Endothelial cell of umbilical vein (primary cell): ENCODE data around the gene OR9Q1. TPM values are rescaled to one million over a fixed set of nuclear protein-coding genes. Genes with fewer than 3 reads are reported as not detected.
A peak's percentile ranks its signal among the peaks of the same experiment; 100 is the strongest.

Experiments
- BruUV-seq: library from RNA; stranded (reverse); fragments of 400-500 nt; replicated peaks from 2 replicates; lab custom pipeline; 2021; lab: Mats Ljungman, UMichigan
- CTCF ChIA-PET: fragments of 300-600, 350-600 bp; sonication (Branson Sonifier 250); formaldehyde crosslinking; loops from one replicate; lab custom pipeline; 2021; ENCODE audit warnings: antibody characterized with exemption, inconsistent platforms; lab: Charles Lee
- POLR2A ChIA-PET: fragments of 300-600, 350-600 bp; sonication (Branson Sonifier 250); formaldehyde crosslinking; loops from one replicate; lab custom pipeline; 2021; ENCODE audit warnings: antibody characterized with exemption, inconsistent platforms; lab: Charles Lee
- DNase-seq: peaks from one replicate; pipeline ENCODE4 v3.0.0-alpha.2; 2011; ENCODE audit warnings: low read depth, low spot score
- FAIRE-seq: peaks from 2 replicates; lab custom pipeline; 2011; peaks lifted over from hg19 to GRCh38; lab: Jason Lieb, UNC
- H2AFZ ChIP-seq: 2 replicates; pipeline ENCODE4 v1.6.0; 2012; ENCODE audit warnings: low read depth, low read length, control low read depth, inconsistent platforms
- H3K27ac ChIP-seq: 2 replicates; pipeline ENCODE4 v1.5.1; 2011; ENCODE audit warnings: low read depth, mild to moderate bottlenecking, control low read depth, low read length, moderate library complexity; ENCODE audit not compliant: insufficient read depth
- H3K27me3 ChIP-seq, 2 experiments: 2 replicates each; pipeline versions ENCODE4 v1.6.0 to v1.6.1; 2011; ENCODE audit warnings: low read length in 2 of 2, mixed read lengths in 1 of 2; ENCODE audit not compliant: control insufficient read depth in 2 of 2, insufficient read depth in 2 of 2
- H3K36me3 ChIP-seq, 2 experiments: 2 replicates in 1 of 2; 3 replicates in 1 of 2; pipeline ENCODE4 v1.5.1; 2011; ENCODE audit warnings: low read length in 2 of 2, mild to moderate bottlenecking in 1 of 2, moderate library complexity in 1 of 2; ENCODE audit not compliant: control insufficient read depth in 2 of 2, insufficient read depth in 2 of 2; ENCODE audit errors: extremely low read depth in 1 of 2
- H3K4me1 ChIP-seq: 3 replicates; pipeline ENCODE4 v1.5.1; 2011; ENCODE audit warnings: mild to moderate bottlenecking, low read length; ENCODE audit not compliant: control insufficient read depth, insufficient read depth; ENCODE audit errors: extremely low read depth
- H3K4me2 ChIP-seq: 2 replicates; pipeline ENCODE4 v1.6.1; 2011; ENCODE audit warnings: low read length, control low read depth, mixed read lengths; ENCODE audit not compliant: insufficient read depth
- H3K4me3 ChIP-seq, 3 experiments: fragments of 200-600 bp in 1 of 3; sonication (generic), shearing (Covaris generic) in 1 of 3; replicated peaks in 1 of 3; 2 replicates each; pipeline ENCODE4 v1.5.1; 2011 to 2016; ENCODE audit warnings: control low read depth in 3 of 3, low read length in 3 of 3, mild to moderate bottlenecking in 2 of 3, inconsistent platforms in 1 of 3, low read depth in 1 of 3, moderate library complexity in 1 of 3; ENCODE audit not compliant: insufficient read depth in 1 of 3
- H3K79me2 ChIP-seq: 2 replicates; pipeline ENCODE4 v1.6.0; 2012; ENCODE audit warnings: low read length, inconsistent platforms; ENCODE audit not compliant: control insufficient read depth, insufficient read depth
- H3K9ac ChIP-seq: replicated peaks from 2 replicates; pipeline ENCODE3; 2011; ENCODE audit warnings: low read length, control low read depth; ENCODE audit not compliant: insufficient read depth; ENCODE audit errors: extremely low read depth
- H3K9me1 ChIP-seq: replicated peaks from 3 replicates; pipeline ENCODE4 v1.6.0; 2011; ENCODE audit warnings: mild to moderate bottlenecking, low read length; ENCODE audit not compliant: control insufficient read depth, insufficient read depth; ENCODE audit errors: extremely low read depth
- H3K9me3 ChIP-seq: replicated peaks from 2 replicates; pipeline ENCODE4 v1.5.1; 2012; ENCODE audit warnings: low read length, inconsistent platforms; ENCODE audit not compliant: control insufficient read depth, insufficient read depth
- H4K20me1 ChIP-seq: replicated peaks from 2 replicates; pipeline ENCODE3; 2011; ENCODE audit warnings: mild to moderate bottlenecking, low read length; ENCODE audit not compliant: control insufficient read depth, insufficient read depth; ENCODE audit errors: extremely low read depth
- CTCF ChIP-seq, 2 donors: IDR thresholded peaks; 1 replicate in 1 of 2; 2 replicates in 1 of 2; pipeline ENCODE4 v1.5.1; 2011; ENCODE audit warnings: low read length in 2 of 2, mild to moderate bottlenecking in 2 of 2, moderate library complexity in 2 of 2, control low read depth in 1 of 2, inconsistent platforms in 1 of 2, low read depth in 1 of 2; ENCODE audit not compliant: insufficient read depth in 1 of 2; ENCODE audit errors: extremely low read depth in 1 of 2
- EZH2 ChIP-seq: IDR thresholded peaks from 2 replicates; pipeline ENCODE4 v1.6.1; 2012; ENCODE audit warnings: borderline replicate concordance, low read depth, mild to moderate bottlenecking, moderate library complexity, low read length, inconsistent platforms; ENCODE audit not compliant: severe bottlenecking
- FOS ChIP-seq: IDR thresholded peaks from 2 replicates; pipeline ENCODE4 v1.6.1; 2011; ENCODE audit warnings: mild to moderate bottlenecking, low read length, moderate library complexity, borderline replicate concordance; ENCODE audit not compliant: insufficient read depth
- JUN ChIP-seq: IDR thresholded peaks from 2 replicates; pipeline ENCODE4 v1.6.1; 2011; ENCODE audit warnings: borderline replicate concordance, low read depth; ENCODE audit not compliant: insufficient read length, insufficient read depth
- POLR2A ChIP-seq: IDR thresholded peaks from 2 replicates; pipeline ENCODE4 v1.6.1; 2012; ENCODE audit warnings: low read depth, mild to moderate bottlenecking, control low read depth, low read length
- POLR2AphosphoS5 ChIP-seq: IDR thresholded peaks from 2 replicates; pipeline ENCODE4 v1.6.1; 2012; ENCODE audit warnings: low read depth, mild to moderate bottlenecking, control low read depth, low read length, moderate library complexity; ENCODE audit not compliant: insufficient read depth
- dilution Hi-C: fragments of 300-500 bp; cut with MboI; formaldehyde crosslinking; loops from one replicate; pipeline ENCODE4 v1.15.0; 2019; ENCODE audit warnings: low sequenced_read_pairs; ENCODE audit not compliant: extremely low pct_ligation_motif_present
- intact Hi-C: fragments of 100-400 bp; cut with micrococcal nuclease; formaldehyde crosslinking; loops from one replicate; pipeline ENCODE4 v1.10.0; 2022
- polyA plus RNA-seq, 4 experiments: library from polyadenylated mRNA; depleted of rRNA in 3 of 4; stranded (reverse) in 3 of 4; unstranded in 1 of 4; fragments of >200 nt; gene quantifications; 2 replicates each; pipeline versions ENCODE4 v1.2.1 to v1.2.3, GENCODE V29; 2011 to 2012; ENCODE audit warnings: missing spikeins in 1 of 4
- total RNA-seq: library from RNA; stranded (reverse); gene quantifications from 2 replicates; pipeline ENCODE4 v1.2.3, GENCODE V29; 2021

Gene OR9Q1
- total and polyA plus RNA-seq, 2 donors (not counting 3 experiments of a cell fraction or from before 2014, with no cell fraction given), result not detected

- Histone ChIP-seq H3K4me2 (no peak overlapping the region), H4K20me1 (no peaks in the 10 kb centered on the region), H3K27me3 (peaks cover 0 to 2% of the 10 kb centered on the region in 2 experiments), H3K36me3 (no peaks in the 10 kb centered on the region), H3K27ac (no peak overlapping the region), H3K9me3 (no peaks in the 10 kb centered on the region), H2AFZ (no peak overlapping the region), H3K4me3 (no peak overlapping the region), H3K79me2 (no peaks in the 10 kb centered on the region), H3K4me1 (peaks cover 16% of the 10 kb centered on the region), H3K9ac (no peak overlapping the region), H3K9me1 (no peaks in the 10 kb centered on the region)
- CTCF ChIA-PET, result interaction anchor here (0.6 to 2.2 kb wide), 2 partner anchors 171 to 241 kb away, joined by 3 to 19 read pairs; no protein-coding TSS in a partner anchor
- FAIRE-seq, result peak; percentile 18
- dilution Hi-C loops, result no loop called here
- no peak for DNase-seq
- no TSS peak for BruUV-seq
- intact Hi-C loops, result loop anchor here (10.0 kb wide), 2 partner anchors 226 to 454 kb away; no protein-coding TSS in a partner anchor
- TF ChIP-seq POLR2A (no peak), POLR2AphosphoS5 (no peak), EZH2 (no peak), FOS (no peak), CTCF (IDR thresholded peaks at IDR 0.05; ENCODE audit: extremely low read depth in 1 of 2, insufficient read depth in 1 of 2, low read depth in 1 of 2, low read length in 2 of 2) (no peak), JUN (no peak)
- POLR2A ChIA-PET, result no interaction called here
Observed at GRCh38 chr11:58060939-58061672, 37.4 kb downstream of the OR9Q1 start.
